Dedifferentiated amniotic fluid mesenchymal stem cell (primary cell): ENCODE data around the gene METTL26.

Experiments used
- DNase-seq: peaks from one replicate; pipeline ENCODE4 v3.0.0-alpha.2; 2016; ENCODE audit errors: extremely low spot score

Gene METTL26

GRCh38 chr16:636206-637080 is at the start of gene METTL26:
METTL26 (minus strand) TSS chr16:636305; CDS start chr16:636290, 15 bp downstream.
- DNase-seq = peak; percentile 93

GRCh38 chr16:684961-685696 is 49.0 kb upstream of the METTL26 start:
- DNase-seq = no peak

GRCh38 chr16:684071-684794 is 48.1 kb upstream of the METTL26 start, which contains the start of gene JMJD8:
JMJD8 (minus strand) TSS chr16:684334; CDS start chr16:684319, 15 bp downstream.
- DNase-seq = peak; percentile 92

GRCh38 chr16:683396-684070 is 47.4 kb upstream of the METTL26 start:
- DNase-seq = no peak

- DNase-seq = no peak
Observed at GRCh38 chr16:682493-683395, 46.6 kb upstream of the METTL26 start.

GRCh38 chr16:681746-682427 is 45.8 kb upstream of the METTL26 start:
- no peak for DNase-seq

- no peak for DNase-seq
Observed at GRCh38 chr16:680967-681745, 45.1 kb upstream of the METTL26 start.

GRCh38 chr16:680625-680945 is 44.5 kb upstream of the METTL26 start:
- no peak for DNase-seq

- DNase-seq = peak; percentile 75
Observed at GRCh38 chr16:679814-680624, 43.9 kb upstream of the METTL26 start, which contains the start of gene STUB1. STUB1 (plus strand) TSS chr16:680410; CDS start chr16:680526, 116 bp downstream.

- DNase-seq = peak; percentile 28
Observed at GRCh38 chr16:678858-679813, 43.0 kb upstream of the METTL26 start.

- DNase-seq = no peak
Observed at GRCh38 chr16:678209-678857, 42.2 kb upstream of the METTL26 start.

- DNase-seq = no peak
Observed at GRCh38 chr16:677316-678190, 41.4 kb upstream of the METTL26 start.

GRCh38 chr16:676913-677312 is 40.8 kb upstream of the METTL26 start:
- DNase-seq = no peak

GRCh38 chr16:676565-676902 is 40.4 kb upstream of the METTL26 start:
- no peak for DNase-seq

- no peak for DNase-seq
Observed at GRCh38 chr16:675884-676564, 39.9 kb upstream of the METTL26 start.
